Mammary epithelial cell (primary cell): ENCODE measurements around the gene C14orf132.

Source experiments
- EZH2 ChIP-seq: IDR thresholded peaks from 2 replicates; pipeline ENCODE4 v1.6.1; 2012; ENCODE audit warnings: low read length, inconsistent platforms, borderline replicate concordance
- TF ChIP-seq, protein P1 (sequence below), 2 donors: IDR thresholded peaks in 1 of 2; conservative IDR thresholded peaks in 1 of 2; 2 replicates each; pipeline ENCODE4 v1.5.1; 2011 to 2012; ENCODE audit warnings: inconsistent platforms in 2 of 2, low read length in 2 of 2, mild to moderate bottlenecking in 2 of 2, control low read depth in 1 of 2, low read depth in 1 of 2; ENCODE audit not compliant: insufficient read depth in 1 of 2; ENCODE audit errors: extremely low read depth in 1 of 2

DNA sequence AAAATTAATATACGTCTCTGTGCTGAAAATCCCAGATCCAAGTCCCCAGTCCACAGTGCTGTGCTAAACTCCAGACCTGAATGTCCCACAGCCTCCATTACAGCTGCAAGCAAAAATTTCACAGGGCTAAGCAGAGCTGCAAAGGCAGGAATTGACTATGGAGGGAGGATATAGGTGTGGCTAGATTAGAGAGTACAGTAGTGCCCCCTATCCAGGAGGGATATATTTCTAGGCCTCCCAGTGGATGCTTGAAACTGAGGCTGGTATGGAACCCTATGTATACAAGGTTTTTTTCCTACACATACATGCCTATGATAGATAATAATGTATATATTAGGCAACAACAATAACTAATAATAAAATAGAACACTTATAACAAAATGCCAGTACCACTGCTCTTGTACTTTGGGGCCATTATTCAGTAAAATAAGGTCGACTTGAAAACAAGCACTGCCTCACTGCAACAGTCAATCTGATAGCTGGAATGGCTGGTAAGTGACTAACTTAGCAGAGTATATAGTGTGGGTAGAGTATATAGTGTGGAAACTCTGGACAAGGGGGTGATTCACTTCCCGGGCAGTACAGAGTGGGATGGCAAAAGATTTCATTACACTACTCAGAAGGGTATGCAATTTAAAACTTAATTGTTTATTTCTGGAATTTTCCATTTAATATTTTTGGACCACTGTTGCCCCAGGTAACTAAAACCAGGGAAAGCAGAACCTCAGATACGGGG lies 82.7 kb downstream of the C14orf132 start:
- TF ChIP-seq, protein P1, sequence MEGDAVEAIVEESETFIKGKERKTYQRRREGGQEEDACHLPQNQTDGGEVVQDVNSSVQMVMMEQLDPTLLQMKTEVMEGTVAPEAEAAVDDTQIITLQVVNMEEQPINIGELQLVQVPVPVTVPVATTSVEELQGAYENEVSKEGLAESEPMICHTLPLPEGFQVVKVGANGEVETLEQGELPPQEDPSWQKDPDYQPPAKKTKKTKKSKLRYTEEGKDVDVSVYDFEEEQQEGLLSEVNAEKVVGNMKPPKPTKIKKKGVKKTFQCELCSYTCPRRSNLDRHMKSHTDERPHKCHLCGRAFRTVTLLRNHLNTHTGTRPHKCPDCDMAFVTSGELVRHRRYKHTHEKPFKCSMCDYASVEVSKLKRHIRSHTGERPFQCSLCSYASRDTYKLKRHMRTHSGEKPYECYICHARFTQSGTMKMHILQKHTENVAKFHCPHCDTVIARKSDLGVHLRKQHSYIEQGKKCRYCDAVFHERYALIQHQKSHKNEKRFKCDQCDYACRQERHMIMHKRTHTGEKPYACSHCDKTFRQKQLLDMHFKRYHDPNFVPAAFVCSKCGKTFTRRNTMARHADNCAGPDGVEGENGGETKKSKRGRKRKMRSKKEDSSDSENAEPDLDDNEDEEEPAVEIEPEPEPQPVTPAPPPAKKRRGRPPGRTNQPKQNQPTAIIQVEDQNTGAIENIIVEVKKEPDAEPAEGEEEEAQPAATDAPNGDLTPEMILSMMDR (conservative IDR thresholded peaks at IDR 0.05 in 1 of 2, IDR thresholded peaks at IDR 0.05 in 1 of 2; ENCODE audit: extremely low read depth in 1 of 2, insufficient read depth in 1 of 2, low read depth in 1 of 2, low read length in 2 of 2): no peak
- no peak for TF ChIP-seq EZH2
